PC-3 (cell line): ENCODE results near the gene SPG7. TPM values are rescaled to one million over a fixed set of nuclear protein-coding genes. Genes with fewer than 3 reads are reported as not detected.

Experiments used
- ATAC-seq: fragments of 200-7000 bp; cut with Tn5 transposase; 2 replicates; pipeline ENCODE4 v1.9.1; 2020; ENCODE audit warnings: mild to moderate bottlenecking, moderate library complexity
- BruUV-seq: library from RNA; stranded (reverse); fragments of 400-500 nt; replicated peaks from 2 replicates; lab custom pipeline; 2021; lab: Mats Ljungman, UMichigan
- CTCF ChIA-PET: fragments of 300-600 bp; sonication (Branson Sonifier 250); formaldehyde crosslinking; loops from one replicate; lab custom pipeline; 2022; ENCODE audit warnings: antibody characterized with exemption; lab: Charles Lee
- POLR2A ChIA-PET: fragments of 300-600 bp; sonication (Branson Sonifier 250); formaldehyde crosslinking; loops from one replicate; lab custom pipeline; 2022; ENCODE audit warnings: antibody characterized with exemption; ENCODE audit not compliant: unreplicated experiment; lab: Charles Lee
- DNase-seq: peaks from one replicate; pipeline ENCODE4 v3.0.0-alpha.2; 2015
- H2AFZ ChIP-seq: fragments of 300-600 bp; sonication (generic); 2 replicates; pipeline ENCODE4 v1.6.0; 2016; ENCODE audit warnings: antibody characterized with exemption, low read length
- H3F3A ChIP-seq: fragments of 300-600 bp; sonication (generic); one replicate; pipeline ENCODE4 v1.6.0; 2017; ENCODE audit warnings: antibody characterized with exemption, low read length, control low read depth, mild to moderate bottlenecking; ENCODE audit not compliant: unreplicated experiment
- H3K27ac ChIP-seq: fragments of 300-600 bp; sonication (generic); 2 replicates; pipeline ENCODE4 v1.5.1; 2016; ENCODE audit warnings: mild to moderate bottlenecking, low read length
- H3K27me3 ChIP-seq: fragments of 300-600 bp; sonication (generic); 2 replicates; pipeline ENCODE4 v1.6.1; 2016; ENCODE audit warnings: low read length, mixed read lengths
- H3K36me3 ChIP-seq: fragments of 300-600 bp; sonication (generic); 2 replicates; pipeline ENCODE4 v1.6.1; 2016; ENCODE audit warnings: low read depth, mixed run types, low read length, mixed read lengths
- H3K4me1 ChIP-seq: fragments of 300-600 bp; sonication (generic); 2 replicates; pipeline ENCODE4 v1.5.1; 2016; ENCODE audit warnings: low read length; ENCODE audit not compliant: insufficient read depth
- H3K4me2 ChIP-seq: fragments of 300-600 bp; sonication (generic); 2 replicates; pipeline ENCODE4 v1.6.0; 2016; ENCODE audit warnings: low read length
- H3K4me3 ChIP-seq: fragments of 300-600 bp; sonication (generic); 2 replicates; pipeline ENCODE4 v1.5.1; 2016; ENCODE audit warnings: mild to moderate bottlenecking, low read length, mixed read lengths
- H3K79me2 ChIP-seq: fragments of 300-600 bp; sonication (generic); 2 replicates; pipeline ENCODE4 v1.6.1; 2017; ENCODE audit warnings: low read length, mixed read lengths
- H3K9ac ChIP-seq: fragments of 300-600 bp; sonication (generic); 2 replicates; pipeline ENCODE4 v1.6.0; 2016; ENCODE audit warnings: mild to moderate bottlenecking, low read length
- H3K9me2 ChIP-seq: fragments of 300-600 bp; sonication (generic); replicated peaks from 2 replicates; pipeline ENCODE4 v1.6.1; 2016; ENCODE audit warnings: mixed run types, low read length, mixed read lengths
- H3K9me3 ChIP-seq: fragments of 300-600 bp; sonication (generic); 2 replicates; pipeline ENCODE4 v1.6.1; 2016; ENCODE audit warnings: low read length, mixed read lengths
- H4K20me1 ChIP-seq: fragments of 300-600 bp; sonication (generic); 2 replicates; pipeline ENCODE4 v1.6.1; 2016; ENCODE audit warnings: low read length, mixed read lengths
- EZH2 ChIP-seq: fragments of 300-600 bp; sonication (generic); IDR thresholded peaks from one replicate; pipeline ENCODE4 v1.6.1; 2017; ENCODE audit warnings: antibody characterized with exemption, mild to moderate bottlenecking, low read length; ENCODE audit not compliant: unreplicated experiment
- EZH2phosphoT487 ChIP-seq: fragments of 300-600 bp; sonication (generic); IDR thresholded peaks from 2 replicates; pipeline ENCODE4 v1.6.1; 2018; ENCODE audit warnings: mild to moderate bottlenecking, antibody characterized with exemption, low read length, borderline replicate concordance
- intact Hi-C: fragments of 100-400 bp; cut with micrococcal nuclease; formaldehyde crosslinking; loops from 2 replicates; pipeline ENCODE4 v1.9.0; 2023
- total RNA-seq: library from RNA; depleted of rRNA; stranded (reverse); fragments of >200 nt; gene quantifications from 2 replicates; pipeline ENCODE4 v1.2.3, GENCODE V29; 2014
- TF ChIP-seq, protein P1 (sequence below): fragments of 300-600 bp; sonication (generic); conservative IDR thresholded peaks from 2 replicates; pipeline ENCODE4 v1.5.1; 2017; ENCODE audit warnings: antibody characterized with exemption, low read depth, mild to moderate bottlenecking, low read length

Gene SPG7
- total RNA-seq, 1 experiment from 2014 or later: 106 TPM

DNA sequence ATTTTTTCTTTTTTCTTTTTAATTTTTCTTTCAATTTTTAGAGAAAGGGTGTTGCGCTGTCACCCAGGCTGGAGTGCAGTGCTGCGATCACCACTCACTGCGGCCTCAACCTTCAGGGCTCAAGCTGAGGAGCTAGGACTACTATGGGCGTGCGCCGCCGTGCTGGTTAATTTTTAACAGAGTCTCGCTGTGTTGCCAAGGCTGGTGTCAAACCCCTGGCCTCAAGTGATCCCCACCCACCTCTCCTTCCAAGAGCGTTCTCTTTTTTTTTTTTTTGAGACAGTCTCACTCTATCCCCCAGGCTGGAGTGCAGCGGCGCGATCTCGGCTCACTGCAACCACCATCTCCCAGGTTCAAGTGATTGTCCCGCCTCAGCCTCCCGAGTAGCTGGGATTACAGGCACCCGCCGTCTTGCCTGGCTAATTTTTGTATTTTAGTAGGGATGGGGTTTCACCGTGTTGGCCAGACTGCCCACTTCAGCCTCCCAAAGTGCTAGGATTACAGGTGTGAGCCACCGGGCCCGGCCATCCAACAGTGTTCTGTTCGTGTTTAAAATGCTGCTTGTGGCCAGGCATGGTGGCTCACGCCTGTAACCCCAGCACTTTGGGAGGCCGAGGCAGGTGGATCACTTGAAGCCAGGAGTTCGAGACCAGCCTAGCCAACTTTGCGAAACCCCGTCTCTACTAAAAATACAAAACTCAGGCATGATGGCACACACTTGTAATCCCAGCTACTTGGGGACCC is 37.8 kb downstream of the SPG7 start:
- Histone ChIP-seq H4K20me1 (no peaks in the 10 kb centered on the region), H3K36me3 (peaks cover 2% of the 10 kb centered on the region; the same call in 1 of the 2 replicates), H3F3A (no peaks in the 10 kb centered on the region), H3K9me3 (no peaks in the 10 kb centered on the region), H3K27ac (no peak overlapping the region), H3K79me2 (no peaks in the 10 kb centered on the region), H3K9ac (no peak overlapping the region), H3K4me3 (no peak overlapping the region), H3K9me2 (no peaks in the 10 kb centered on the region), H3K4me1 (no peaks in the 10 kb centered on the region), H2AFZ (no peak overlapping the region), H3K27me3 (no peaks in the 10 kb centered on the region), H3K4me2 (no peak overlapping the region)
- ATAC-seq (no peak), DNase-seq (no peak)
- TF ChIP-seq EZH2phosphoT487: no peak
- TF ChIP-seq, protein P1, sequence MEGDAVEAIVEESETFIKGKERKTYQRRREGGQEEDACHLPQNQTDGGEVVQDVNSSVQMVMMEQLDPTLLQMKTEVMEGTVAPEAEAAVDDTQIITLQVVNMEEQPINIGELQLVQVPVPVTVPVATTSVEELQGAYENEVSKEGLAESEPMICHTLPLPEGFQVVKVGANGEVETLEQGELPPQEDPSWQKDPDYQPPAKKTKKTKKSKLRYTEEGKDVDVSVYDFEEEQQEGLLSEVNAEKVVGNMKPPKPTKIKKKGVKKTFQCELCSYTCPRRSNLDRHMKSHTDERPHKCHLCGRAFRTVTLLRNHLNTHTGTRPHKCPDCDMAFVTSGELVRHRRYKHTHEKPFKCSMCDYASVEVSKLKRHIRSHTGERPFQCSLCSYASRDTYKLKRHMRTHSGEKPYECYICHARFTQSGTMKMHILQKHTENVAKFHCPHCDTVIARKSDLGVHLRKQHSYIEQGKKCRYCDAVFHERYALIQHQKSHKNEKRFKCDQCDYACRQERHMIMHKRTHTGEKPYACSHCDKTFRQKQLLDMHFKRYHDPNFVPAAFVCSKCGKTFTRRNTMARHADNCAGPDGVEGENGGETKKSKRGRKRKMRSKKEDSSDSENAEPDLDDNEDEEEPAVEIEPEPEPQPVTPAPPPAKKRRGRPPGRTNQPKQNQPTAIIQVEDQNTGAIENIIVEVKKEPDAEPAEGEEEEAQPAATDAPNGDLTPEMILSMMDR: no peak
- TF ChIP-seq EZH2: no peak
- intact Hi-C loops: no loop called here
- POLR2A ChIA-PET: no interaction called here
- no TSS peak for BruUV-seq
- CTCF ChIA-PET: no interaction called here

DNA sequence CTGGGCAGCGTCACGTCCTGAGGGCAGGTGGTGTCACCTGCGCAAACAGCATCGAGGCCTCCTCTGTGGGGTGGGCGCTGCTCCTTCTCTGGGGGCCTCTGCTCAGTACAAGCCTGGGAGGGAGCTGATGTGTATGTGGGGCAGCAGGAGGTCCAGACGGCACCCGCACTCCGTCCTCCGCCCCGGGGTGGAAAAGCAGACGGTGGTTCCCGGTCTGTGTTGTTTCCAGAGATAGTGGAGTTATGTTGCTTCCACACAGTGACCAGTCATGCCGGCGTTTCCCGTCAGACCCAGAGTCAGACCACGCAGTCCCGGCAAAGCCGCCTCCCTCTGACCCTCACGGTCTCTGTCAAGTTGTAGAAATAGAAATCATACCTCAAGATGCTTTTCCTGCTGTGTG is 38.6 kb downstream of the SPG7 start:
- BruUV-seq: no TSS peak
- H3F3A ChIP-seq: no peaks in the 10 kb centered on the region
- H3K4me1 ChIP-seq: no peaks in the 10 kb centered on the region
- no peak overlapping the region for H3K4me3 ChIP-seq
- H3K9ac ChIP-seq: no peak overlapping the region
- TF ChIP-seq EZH2: no peak
- no peak for TF ChIP-seq EZH2phosphoT487
- TF ChIP-seq, protein P1: no peak
- no peaks in the 10 kb centered on the region for H3K9me2 ChIP-seq
- intact Hi-C loops: no loop called here
- no peaks in the 10 kb centered on the region for H3K79me2 ChIP-seq
- no peak overlapping the region for H3K4me2 ChIP-seq
- H4K20me1 ChIP-seq: no peaks in the 10 kb centered on the region
- no peak overlapping the region for H2AFZ ChIP-seq
- H3K27me3 ChIP-seq: no peaks in the 10 kb centered on the region
- H3K27ac ChIP-seq: no peak overlapping the region
- ChIA-PET CTCF (no interaction called here), POLR2A (no interaction called here)
- H3K36me3 ChIP-seq: peaks cover 2% of the 10 kb centered on the region; the same call in 1 of the 2 replicates
- DNase-seq (no peak), ATAC-seq (no peak)
- H3K9me3 ChIP-seq: no peaks in the 10 kb centered on the region

DNA sequence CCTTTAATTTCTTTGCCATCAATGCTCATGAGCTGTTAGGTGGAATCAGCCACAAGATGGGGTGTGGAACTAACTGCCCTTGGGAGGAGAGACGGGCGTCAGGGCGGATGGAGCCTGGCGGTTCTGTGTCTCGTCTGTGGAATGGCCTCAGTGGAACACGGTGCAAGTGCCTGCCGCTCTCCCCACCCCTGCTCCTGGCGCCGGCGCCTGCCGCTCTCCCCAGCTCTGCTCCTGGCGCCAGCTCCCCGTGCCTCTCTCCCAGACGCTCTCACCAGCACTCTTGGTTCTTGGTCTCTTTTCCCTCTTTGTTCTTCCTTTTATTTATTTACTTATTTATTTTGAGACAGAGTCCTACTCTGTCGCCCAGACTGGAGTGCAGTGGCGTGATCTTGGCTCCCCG is 39.1 kb downstream of the SPG7 start:
- DNase-seq (no peak), ATAC-seq (no peak)
- no peaks in the 10 kb centered on the region for H3K27me3 ChIP-seq
- H3K36me3 ChIP-seq: peaks cover 2% of the 10 kb centered on the region; the same call in 1 of the 2 replicates
- no peak overlapping the region for H3K4me3 ChIP-seq
- H3K27ac ChIP-seq: no peak overlapping the region
- H3K79me2 ChIP-seq: no peaks in the 10 kb centered on the region
- intact Hi-C loops: no loop called here
- H3K9ac ChIP-seq: no peak overlapping the region
- ChIA-PET CTCF (no interaction called here), POLR2A (interaction anchor here (0.7 kb wide), 1 partner anchor 21 kb away, joined by 3 read pairs; no protein-coding TSS in a partner anchor)
- no peaks in the 10 kb centered on the region for H3K4me1 ChIP-seq
- H2AFZ ChIP-seq: no peak overlapping the region
- no peaks in the 10 kb centered on the region for H3F3A ChIP-seq
- no peaks in the 10 kb centered on the region for H3K9me2 ChIP-seq
- BruUV-seq: no TSS peak
- no peak overlapping the region for H3K4me2 ChIP-seq
- H3K9me3 ChIP-seq: no peaks in the 10 kb centered on the region
- H4K20me1 ChIP-seq: no peaks in the 10 kb centered on the region
- TF ChIP-seq EZH2 (no peak), EZH2phosphoT487 (no peak)
- TF ChIP-seq, protein P1: no peak
